Epithelial cell of esophagus (primary cell): Measurements from ENCODE around the gene MAP1LC3C.

Experiments used
- DNase-seq: peaks from one replicate; pipeline ENCODE4 v3.0.0; 2010; ENCODE audit warnings: low read depth
- H3K4me3 ChIP-seq: 2 replicates; pipeline ENCODE4 v1.5.1; 2011; ENCODE audit warnings: mild to moderate bottlenecking, low read length, control low read depth
- TF ChIP-seq, protein P1 (sequence below): IDR thresholded peaks from 2 replicates; pipeline ENCODE4 v1.5.1; 2011; ENCODE audit warnings: low read depth, mild to moderate bottlenecking, low read length, control low read depth, inconsistent platforms; ENCODE audit not compliant: insufficient read depth; ENCODE audit errors: missing control alignments

The MAP1LC3C gene

DNA sequence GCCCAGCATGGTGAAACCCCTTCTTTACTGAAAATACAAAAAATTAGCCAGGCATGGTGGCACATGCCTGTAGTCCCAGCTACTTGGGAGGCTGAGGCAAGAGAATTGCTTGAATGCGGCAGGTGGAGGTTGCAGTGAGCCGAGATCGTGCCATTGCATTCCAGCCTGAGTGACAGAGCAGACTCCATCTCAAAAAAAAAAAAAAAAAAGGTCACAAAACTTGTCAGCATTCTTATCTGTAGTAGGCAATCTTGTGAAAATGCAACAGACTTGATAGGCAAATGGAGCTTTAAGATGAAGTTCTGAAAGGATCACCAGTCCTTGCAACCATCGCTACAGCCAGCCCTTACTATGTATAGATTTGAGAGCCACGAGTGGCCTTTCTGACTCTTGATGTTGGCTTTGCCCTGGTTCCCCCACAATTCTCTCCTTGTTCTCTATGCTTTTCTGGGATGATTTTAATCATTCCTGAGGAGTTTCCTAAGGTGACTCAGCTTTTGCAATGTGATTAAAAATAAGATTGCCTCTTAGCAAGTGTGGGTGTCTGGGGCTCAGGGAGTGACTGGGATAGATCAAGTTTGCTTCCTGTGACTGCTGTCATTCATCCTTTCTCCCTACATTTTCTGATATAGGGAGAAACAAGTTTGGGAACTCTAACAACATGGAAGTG, 7.1 kb upstream of the MAP1LC3C start:
- H3K4me3 ChIP-seq: no peak overlapping the region
- TF ChIP-seq, protein P1, sequence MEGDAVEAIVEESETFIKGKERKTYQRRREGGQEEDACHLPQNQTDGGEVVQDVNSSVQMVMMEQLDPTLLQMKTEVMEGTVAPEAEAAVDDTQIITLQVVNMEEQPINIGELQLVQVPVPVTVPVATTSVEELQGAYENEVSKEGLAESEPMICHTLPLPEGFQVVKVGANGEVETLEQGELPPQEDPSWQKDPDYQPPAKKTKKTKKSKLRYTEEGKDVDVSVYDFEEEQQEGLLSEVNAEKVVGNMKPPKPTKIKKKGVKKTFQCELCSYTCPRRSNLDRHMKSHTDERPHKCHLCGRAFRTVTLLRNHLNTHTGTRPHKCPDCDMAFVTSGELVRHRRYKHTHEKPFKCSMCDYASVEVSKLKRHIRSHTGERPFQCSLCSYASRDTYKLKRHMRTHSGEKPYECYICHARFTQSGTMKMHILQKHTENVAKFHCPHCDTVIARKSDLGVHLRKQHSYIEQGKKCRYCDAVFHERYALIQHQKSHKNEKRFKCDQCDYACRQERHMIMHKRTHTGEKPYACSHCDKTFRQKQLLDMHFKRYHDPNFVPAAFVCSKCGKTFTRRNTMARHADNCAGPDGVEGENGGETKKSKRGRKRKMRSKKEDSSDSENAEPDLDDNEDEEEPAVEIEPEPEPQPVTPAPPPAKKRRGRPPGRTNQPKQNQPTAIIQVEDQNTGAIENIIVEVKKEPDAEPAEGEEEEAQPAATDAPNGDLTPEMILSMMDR: no peak
- no peak for DNase-seq

DNA sequence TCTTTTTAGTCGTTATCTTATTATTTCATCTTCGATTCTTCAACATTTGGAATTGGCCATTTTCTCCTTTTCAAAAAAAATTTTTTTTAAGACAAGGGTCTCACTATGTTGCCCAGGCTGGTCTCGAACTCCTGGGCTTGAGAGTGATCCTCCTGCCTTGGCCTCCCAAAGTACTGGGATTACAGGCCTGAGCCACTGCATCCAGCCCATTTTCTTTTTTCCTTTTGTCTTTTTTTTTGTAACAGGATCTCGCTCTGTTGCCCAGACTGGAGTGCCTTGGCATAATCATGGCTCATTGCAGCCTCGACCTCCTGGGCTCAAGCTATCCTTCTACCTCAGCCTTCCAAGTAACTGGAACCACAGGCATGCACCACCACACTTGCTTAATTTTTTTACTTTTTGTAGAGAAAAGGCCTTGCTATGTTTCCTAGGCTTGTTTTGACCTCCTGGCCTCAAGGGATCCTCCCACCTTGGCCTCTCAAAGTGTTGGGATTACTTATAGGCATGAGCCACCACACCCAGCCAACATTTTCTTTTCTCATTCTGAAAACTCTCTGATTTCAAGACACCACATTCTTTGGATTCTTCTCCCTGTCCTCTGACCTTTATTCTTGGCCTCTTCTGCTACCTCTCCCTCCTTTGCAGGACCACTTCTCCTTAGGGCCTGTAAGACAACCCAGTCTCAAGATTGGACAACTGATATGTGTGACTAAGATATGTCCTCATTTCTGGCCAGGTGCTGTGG, 6.0 kb upstream of the MAP1LC3C start:
- H3K4me3 ChIP-seq: no peak overlapping the region
- DNase-seq: no peak
- TF ChIP-seq, protein P1: no peak

DNA sequence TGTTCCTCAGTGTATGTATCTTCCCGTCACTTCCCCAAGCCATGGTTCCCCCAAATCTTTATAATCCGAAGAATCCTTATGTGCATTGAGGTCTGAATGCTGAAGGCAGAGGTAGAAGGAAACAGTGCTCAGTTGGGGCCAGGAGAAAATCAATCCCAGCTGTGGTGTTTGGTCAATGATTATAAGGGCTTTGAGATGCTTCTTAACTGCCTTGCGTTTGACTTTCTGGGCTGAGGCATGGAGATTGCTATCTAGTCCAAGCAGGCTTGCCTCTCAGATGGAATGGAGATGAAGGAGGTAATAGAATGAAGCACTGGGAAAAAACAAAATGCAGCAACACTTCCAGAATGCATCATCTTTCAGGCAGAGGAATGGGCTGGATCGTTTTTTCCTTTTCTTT, 3.6 kb upstream of the MAP1LC3C start:
- TF ChIP-seq, protein P1: no peak
- no peak for DNase-seq
- H3K4me3 ChIP-seq: no peak overlapping the region

DNA sequence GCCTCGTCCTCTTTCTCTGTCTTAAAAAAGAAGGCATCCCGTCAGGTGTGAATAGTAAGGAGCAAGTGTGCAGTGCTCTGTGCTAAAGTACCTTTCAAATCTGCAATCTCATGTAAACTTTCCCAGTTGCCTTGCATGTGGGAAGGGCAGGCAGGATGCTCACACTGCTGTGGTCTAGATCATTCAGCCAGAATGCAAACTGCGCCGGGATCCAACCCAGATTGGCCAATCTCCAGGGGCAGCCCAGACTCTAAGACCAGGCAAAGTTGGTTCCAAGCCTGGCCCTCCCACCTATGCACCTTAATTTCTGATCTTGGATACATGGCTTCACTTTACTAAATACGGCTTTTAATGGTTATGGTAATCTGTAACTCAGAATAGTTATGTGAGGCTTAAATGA, 3.2 kb upstream of the MAP1LC3C start:
- TF ChIP-seq, protein P1: no peak
- H3K4me3 ChIP-seq: no peak overlapping the region
- DNase-seq: no peak

DNA sequence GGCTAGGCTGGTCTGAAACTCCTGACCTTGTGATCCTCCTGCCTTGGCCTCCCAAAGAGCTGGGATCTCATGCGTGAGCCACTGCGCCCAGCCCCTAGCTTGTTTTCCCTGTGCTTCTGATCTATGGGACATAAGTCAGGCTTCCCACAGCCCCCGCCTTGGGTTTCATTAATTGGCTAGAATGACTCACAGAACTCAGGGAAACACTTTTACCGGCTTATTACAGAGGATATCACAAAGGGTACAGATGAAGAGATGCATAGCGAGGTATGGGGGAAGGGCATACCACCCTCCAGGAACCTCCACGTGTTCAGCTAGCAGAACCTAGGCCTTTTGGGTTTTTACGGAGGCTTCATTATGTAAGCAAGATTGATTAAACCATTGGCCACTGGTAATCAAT, 1.5 kb upstream of the MAP1LC3C start:
- no peak overlapping the region for H3K4me3 ChIP-seq
- no peak for DNase-seq
- TF ChIP-seq, protein P1: no peak

DNA sequence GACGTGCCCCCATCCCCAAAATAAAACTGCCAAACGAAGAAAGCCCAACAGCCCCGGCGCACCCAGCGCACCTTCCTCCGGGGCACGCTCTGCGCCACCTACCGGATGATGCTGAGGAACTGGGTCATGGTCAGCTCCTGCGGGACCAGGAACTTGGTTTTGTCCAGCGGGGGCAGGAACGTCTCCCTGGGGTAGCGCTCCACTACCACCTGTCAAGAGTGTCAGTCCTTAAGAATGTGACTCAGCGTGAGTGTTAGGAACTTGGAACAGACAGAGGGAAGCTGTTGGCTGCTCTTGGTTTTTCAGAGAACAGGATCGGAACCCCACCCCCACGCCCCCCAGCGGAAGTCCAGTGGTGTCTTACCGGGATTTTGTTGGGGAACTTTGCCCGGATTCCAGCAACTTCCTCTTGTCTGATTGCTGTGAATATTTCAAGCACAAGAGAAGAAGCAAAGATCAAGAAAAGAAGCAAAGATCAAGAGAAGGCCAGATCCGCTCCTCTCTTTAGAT, 431 bp downstream of the MAP1LC3C start:
- peak; percentile 75 for DNase-seq
- TF ChIP-seq, protein P1: peak; percentile 45
- H3K4me3 ChIP-seq: no peak overlapping the region
